Kidney (tissue), 14 donors: Measurements from ENCODE around the gene GASK1B. TPM values are rescaled to one million over a fixed set of nuclear protein-coding genes. Genes with fewer than 3 reads are reported as not detected.
A peak's percentile ranks its signal among the peaks of the same experiment; 100 is the strongest.

ENCODE experiments used
- DNase-seq, 5 donors: peaks; one replicate each; pipeline ENCODE4 v3.0.0-alpha.2; 2013 to 2020
- FAIRE-seq: peaks from 2 replicates; lab custom pipeline; 2012; peaks lifted over from hg19 to GRCh38; lab: Jason Lieb, UNC
- H3K27ac ChIP-seq, 2 donors: one replicate each; pipeline ENCODE4 v1.7.0; 2013; ENCODE audit warnings: low read depth in 2 of 2, low read length in 2 of 2, inconsistent platforms in 1 of 2
- H3K27me3 ChIP-seq: one replicate; pipeline ENCODE4 v1.7.1; 2013; ENCODE audit warnings: low read length, inconsistent platforms; ENCODE audit not compliant: control insufficient read depth, insufficient read depth
- H3K36me3 ChIP-seq, 3 donors: one replicate each; pipeline versions ENCODE4 v1.7.0 to v1.7.1; 2013; ENCODE audit warnings: low read length in 3 of 3, control low read depth in 1 of 3, inconsistent platforms in 1 of 3; ENCODE audit not compliant: insufficient read depth in 3 of 3, control insufficient read depth in 2 of 3
- H3K4me1 ChIP-seq, 3 donors: one replicate each; pipeline versions ENCODE4 v1.7.0 to v1.7.1; 2013; ENCODE audit warnings: low read length in 3 of 3, inconsistent platforms in 1 of 3, low read depth in 1 of 3; ENCODE audit not compliant: control insufficient read depth in 2 of 3, insufficient read depth in 2 of 3
- H3K4me3 ChIP-seq, 3 donors: one replicate each; pipeline versions ENCODE4 v1.7.0 to v1.8.1; 2013; ENCODE audit warnings: low read length in 3 of 3, control low read depth in 1 of 3, inconsistent platforms in 1 of 3
- H3K9ac ChIP-seq, 3 donors: one replicate each; pipeline versions ENCODE4 v1.7.0 to v1.7.1; 2013; ENCODE audit warnings: low read length in 3 of 3, control low read depth in 1 of 3, inconsistent platforms in 1 of 3
- H3K9me3 ChIP-seq, 3 donors: one replicate each; pipeline versions ENCODE4 v1.7.0 to v1.7.1; 2013; ENCODE audit warnings: low read length in 3 of 3, control low read depth in 1 of 3, inconsistent platforms in 1 of 3; ENCODE audit not compliant: control insufficient read depth in 2 of 3, insufficient read depth in 1 of 3
- CTCF ChIP-seq: IDR thresholded peaks from 3 replicates; pipeline ENCODE4 v1.5.1; 2012; ENCODE audit warnings: mild to moderate bottlenecking, moderate library complexity, borderline replicate concordance; ENCODE audit not compliant: insufficient read depth; ENCODE audit errors: extremely low read depth
- intact Hi-C: fragments of 100-400 bp; cut with DNase I; formaldehyde crosslinking; loops from one replicate; pipeline ENCODE4 v1.11.1; 2022
- polyA plus RNA-seq: library from polyadenylated mRNA; stranded (reverse); fragments of 350-450 nt; fragmentation: Illumina TruSeq; extraction: RNeasy Lipid Tissue Mini Kit (QIAGEN cat#74804); gene quantifications from one replicate; pipeline ENCODE4 v1.2.3, GENCODE V29; 2014; ENCODE audit warnings: low read depth, low replicate concordance; ENCODE audit not compliant: insufficient read depth
- total RNA-seq: library from RNA; stranded (reverse); fragmentation: NEBNext Ultra II Directional; extraction: Animal tissue kit (Norgen Biotek cat#: 25700); gene quantifications from one replicate; pipeline ENCODE4 v1.2.1, GENCODE V29; 2021
- donor health status: control.
- donor health status: control.
- donor health status: control.
- donor health status: control.
- donor health status: control.
- donor health status: DM: yes; HTN: yes; CAD: no.
- donor health status: Normal renal cell carcinoma (clear cell type).

The GASK1B gene
- total and polyA plus RNA-seq, 2 donors from 2014 or later = 6.5 to 38.6 TPM

GRCh38 chr4:158193171-158193749 is 20.4 kb upstream of the GASK1B start:
- Histone ChIP-seq H3K4me1 (no peaks in the 10 kb centered on the region), H3K4me3 (no peak overlapping the region), H3K9ac (no peak overlapping the region), H3K9me3 (no peaks in the 10 kb centered on the region), H3K27me3 (no peaks in the 10 kb centered on the region), H3K36me3 (no peaks in the 10 kb centered on the region), H3K27ac (no peak overlapping the region)
- peak; percentile 55 for TF ChIP-seq CTCF
- FAIRE-seq = peak; percentile 68
- peak in 2 of 5 donors; percentile 44 to 50 for DNase-seq
- intact Hi-C loops = no loop called here

GRCh38 chr4:158192439-158193158 is 19.8 kb upstream of the GASK1B start:
- Histone ChIP-seq H3K4me3 (no peak overlapping the region), H3K9ac (no peak overlapping the region), H3K27ac (no peak overlapping the region), H3K9me3 (no peaks in the 10 kb centered on the region), H3K36me3 (no peaks in the 10 kb centered on the region), H3K27me3 (no peaks in the 10 kb centered on the region), H3K4me1 (no peaks in the 10 kb centered on the region)
- intact Hi-C loops = no loop called here
- DNase-seq (no peak), FAIRE-seq (no peak)
- no peak for TF ChIP-seq CTCF

- no peaks in the 10 kb centered on the region for H3K4me1 ChIP-seq
- no peak for DNase-seq
- FAIRE-seq = no peak
- no peaks in the 10 kb centered on the region for H3K9me3 ChIP-seq
- H3K9ac ChIP-seq = no peak overlapping the region
- H3K27ac ChIP-seq = no peak overlapping the region
- TF ChIP-seq CTCF = no peak
- no peak overlapping the region for H3K4me3 ChIP-seq
- H3K27me3 ChIP-seq = no peaks in the 10 kb centered on the region
- no peaks in the 10 kb centered on the region for H3K36me3 ChIP-seq
- intact Hi-C loops = no loop called here
These were observed 17.9 kb upstream of the GASK1B start for GRCh38 chr4:158190718-158191117.
